Spleen (tissue), 7 donors: Measurements from ENCODE around the gene DNAJC10.

ENCODE experiments used
- CTCF ChIP-seq, 11 experiments: fragments of 200-600 bp in 7 of 11; fragments of 450-650 bp in 4 of 11; sonication (generic) in 4 of 11; IDR thresholded peaks in 8 of 11; conservative IDR thresholded peaks in 3 of 11; 1 replicate in 7 of 11; 2 replicates in 4 of 11; pipeline versions ENCODE4 v1.4.0 to v1.8.0; 2016 to 2021; ENCODE audit warnings: antibody characterized with exemption in 11 of 11, inconsistent platforms in 4 of 11, mild to moderate bottlenecking in 1 of 11
- POLR2A ChIP-seq, 3 donors: fragments of 450-650 bp; IDR thresholded peaks; one replicate each; pipeline ENCODE4 v1.5.1; 2017; ENCODE audit warnings: antibody characterized with exemption in 3 of 3, mild to moderate bottlenecking in 1 of 3
- donor health status: DM: no; HTN: no; CAD: no; lungs with moderate emphysema.
- donor health status: DM: no; HTN: no; CAD: no.
- donor health status: DM: no; HTN: no; CAD: no.

GRCh38 chr2:182729710-182730339, 13.8 kb downstream of the DNAJC10 start:
- TF ChIP-seq CTCF (IDR thresholded peaks at IDR 0.05 in 8 of 11, conservative IDR thresholded peaks at IDR 0.05 in 3 of 11) (no peak), POLR2A (IDR thresholded peaks at IDR 0.05) (no peak)
